GM23248 (cell line): ENCODE data around the gene RABGAP1L. TPM values are rescaled to one million over a fixed set of nuclear protein-coding genes. Genes with fewer than 3 reads are reported as not detected.

ENCODE experiments used
- DNase-seq: peaks from one replicate; pipeline ENCODE4 v3.0.0-alpha.2; 2015
- H2AFZ ChIP-seq: fragments of 200-600 bp; sonication (generic); 2 replicates; pipeline ENCODE4 v1.6.1; 2016; ENCODE audit warnings: antibody characterized with exemption
- H3F3A ChIP-seq: fragments of 200-600 bp; sonication (generic); 2 replicates; pipeline ENCODE4 v1.6.1; 2016; ENCODE audit warnings: mild to moderate bottlenecking, antibody characterized with exemption, mixed run types; ENCODE audit not compliant: insufficient read depth
- H3K27ac ChIP-seq: fragments of 200-600 bp; sonication (generic); 2 replicates; pipeline ENCODE4 v1.5.1; 2016; ENCODE audit warnings: mild to moderate bottlenecking
- H3K27me3 ChIP-seq: fragments of 200-600 bp; sonication (generic); replicated peaks from 2 replicates; pipeline ENCODE4 v1.6.1; 2016; ENCODE audit warnings: mild to moderate bottlenecking; ENCODE audit not compliant: insufficient read depth
- H3K36me3 ChIP-seq: fragments of 200-600 bp; sonication (generic); 2 replicates; pipeline ENCODE4 v1.6.1; 2016; ENCODE audit warnings: low read depth, mild to moderate bottlenecking
- H3K4me1 ChIP-seq: fragments of 200-600 bp; sonication (generic); 2 replicates; pipeline ENCODE4 v1.6.1; 2016; ENCODE audit warnings: mild to moderate bottlenecking; ENCODE audit not compliant: insufficient read depth
- H3K4me2 ChIP-seq: fragments of 200-600 bp; sonication (generic); one replicate; pipeline ENCODE4 v1.6.1; 2016; ENCODE audit warnings: mild to moderate bottlenecking; ENCODE audit not compliant: unreplicated experiment
- H3K4me3 ChIP-seq: fragments of 200-600 bp; sonication (generic); 2 replicates; pipeline ENCODE4 v1.5.1; 2016; ENCODE audit warnings: mild to moderate bottlenecking
- H3K79me2 ChIP-seq: fragments of 200-600 bp; sonication (generic); 2 replicates; pipeline ENCODE4 v1.6.1; 2016; ENCODE audit warnings: mild to moderate bottlenecking; ENCODE audit not compliant: insufficient read depth
- H3K9ac ChIP-seq: fragments of 200-600 bp; sonication (generic); 2 replicates; pipeline ENCODE4 v1.6.1; 2016; ENCODE audit warnings: mild to moderate bottlenecking
- H3K9me2 ChIP-seq: fragments of 200-600 bp; sonication (generic); 2 replicates; pipeline ENCODE4 v1.6.1; 2016; ENCODE audit warnings: mixed run types, mild to moderate bottlenecking, moderate library complexity; ENCODE audit not compliant: insufficient read depth
- H3K9me3 ChIP-seq: fragments of 200-600 bp; sonication (generic); one replicate; pipeline ENCODE4 v1.6.1; 2017; ENCODE audit warnings: low read depth
- H4K20me1 ChIP-seq: fragments of 200-600 bp; sonication (generic); 2 replicates; pipeline ENCODE4 v1.6.0; 2016; ENCODE audit not compliant: insufficient read depth
- EZH2 ChIP-seq: fragments of 200-600 bp; sonication (generic); IDR thresholded peaks from 2 replicates; pipeline ENCODE4 v1.6.1; 2018; ENCODE audit warnings: antibody characterized with exemption, mild to moderate bottlenecking; ENCODE audit not compliant: insufficient read depth, poor library complexity, severe bottlenecking
- EZH2phosphoT487 ChIP-seq: fragments of 200-600 bp; sonication (generic); IDR thresholded peaks from 2 replicates; pipeline ENCODE4 v1.6.1; 2018; ENCODE audit warnings: antibody characterized with exemption, moderate library complexity, mild to moderate bottlenecking, low read depth; ENCODE audit not compliant: insufficient read depth
- WGBS, 2 experiments: methylation state at CpG; one replicate each; pipeline ENCODE4 v1.1.6; 2015 to 2017; ENCODE audit warnings: low lambda C conversion rate in 2 of 2, low coverage in 1 of 2; ENCODE audit errors: missing lambda C conversion rate in 2 of 2; 5-methylcytosine and 5-hydroxymethylcytosine counted together
- in situ Hi-C: fragments of 300-500 bp; cut with MboI; formaldehyde crosslinking; loops from 2 replicates; pipeline ENCODE4 v1.15.0; 2020
- polyA plus RNA-seq: library from polyadenylated mRNA; unstranded; fragments of >200 nt; fragmentation: Nextera tagmentation; extraction: Ambion mirVana; gene quantifications from 2 replicates; pipeline ENCODE4 v1.2.1, GENCODE V29; 2016
- total RNA-seq: library from RNA; depleted of rRNA; stranded (reverse); fragments of >200 nt; shearing (Covaris generic); gene quantifications from 2 replicates; pipeline ENCODE4 v1.2.3, GENCODE V29; 2014

Gene RABGAP1L
- total and polyA plus RNA-seq, 2 experiments from 2014 or later = 13.7 to 21.6 TPM

DNA sequence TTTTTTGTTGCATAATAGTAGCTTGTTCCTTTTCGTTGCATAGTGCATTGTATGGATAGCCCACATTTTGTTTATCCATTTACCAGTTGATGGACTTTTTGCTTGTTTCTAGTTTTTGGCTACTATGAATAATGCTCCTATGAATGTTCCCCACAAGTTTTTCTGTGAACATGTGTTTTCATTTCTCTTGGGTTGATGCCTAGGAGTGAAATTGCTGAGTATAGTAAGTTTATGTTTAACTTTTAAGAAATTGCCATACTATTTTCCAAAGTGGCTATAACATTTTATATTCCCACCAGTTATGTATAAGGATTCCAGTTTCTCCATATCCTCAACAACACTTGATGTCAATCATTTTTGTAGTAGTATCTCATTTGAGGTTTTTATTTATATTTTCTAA, 755.7 kb downstream of the RABGAP1L start:
- Histone ChIP-seq H3K4me1 (no peaks in the 10 kb centered on the region), H3K36me3 (no peaks in the 10 kb centered on the region), H3K4me2 (no peak overlapping the region), H3K79me2 (no peaks in the 10 kb centered on the region), H2AFZ (no peak overlapping the region), H3F3A (no peaks in the 10 kb centered on the region), H3K27ac (no peak overlapping the region), H3K9ac (no peak overlapping the region), H4K20me1 (no peaks in the 10 kb centered on the region), H3K9me2 (no peaks in the 10 kb centered on the region), H3K4me3 (no peak overlapping the region), H3K27me3 (no peaks in the 10 kb centered on the region), H3K9me3 (no peaks in the 10 kb centered on the region)
- DNase-seq = no peak
- TF ChIP-seq EZH2phosphoT487 = no peak
- TF ChIP-seq EZH2 = no peak
- in situ Hi-C loops = no loop called here
- 45 to 54% methylated on average over 1 of the region's 1 CpG for WGBS, 2 experiments

GRCh38 chr1:174916846-174917245, 757.5 kb downstream of the RABGAP1L start:
- H3F3A ChIP-seq = no peaks in the 10 kb centered on the region
- WGBS, 2 experiments = 84 to 90% methylated on average over 3 of the region's 3 CpGs
- no peaks in the 10 kb centered on the region for H4K20me1 ChIP-seq
- H3K9me3 ChIP-seq = no peaks in the 10 kb centered on the region
- no peak overlapping the region for H3K9ac ChIP-seq
- H3K9me2 ChIP-seq = no peaks in the 10 kb centered on the region
- H3K4me2 ChIP-seq = no peak overlapping the region
- DNase-seq = no peak
- H3K4me3 ChIP-seq = no peak overlapping the region
- in situ Hi-C loops = no loop called here
- H3K27ac ChIP-seq = no peak overlapping the region
- no peaks in the 10 kb centered on the region for H3K27me3 ChIP-seq
- no peak overlapping the region for H2AFZ ChIP-seq
- no peaks in the 10 kb centered on the region for H3K4me1 ChIP-seq
- H3K79me2 ChIP-seq = no peaks in the 10 kb centered on the region
- H3K36me3 ChIP-seq = no peaks in the 10 kb centered on the region
- TF ChIP-seq EZH2 = no peak
- no peak for TF ChIP-seq EZH2phosphoT487

- Histone ChIP-seq H3K27me3 (no peaks in the 10 kb centered on the region), H3K36me3 (no peaks in the 10 kb centered on the region), H3K27ac (no peak overlapping the region), H2AFZ (no peak overlapping the region), H3K9ac (no peak overlapping the region), H4K20me1 (no peaks in the 10 kb centered on the region), H3K4me1 (no peaks in the 10 kb centered on the region), H3K9me3 (no peaks in the 10 kb centered on the region), H3K4me2 (no peak overlapping the region), H3K79me2 (no peaks in the 10 kb centered on the region), H3K4me3 (no peak overlapping the region), H3K9me2 (no peaks in the 10 kb centered on the region), H3F3A (no peaks in the 10 kb centered on the region)
- in situ Hi-C loops = no loop called here
- no peak for DNase-seq
- WGBS, 2 experiments = 67 to 73% methylated on average over 1 of the region's 1 CpG
- TF ChIP-seq EZH2 (no peak), EZH2phosphoT487 (no peak)
Measured at GRCh38 chr1:174920093-174920492, 760.8 kb downstream of the RABGAP1L start.

DNA sequence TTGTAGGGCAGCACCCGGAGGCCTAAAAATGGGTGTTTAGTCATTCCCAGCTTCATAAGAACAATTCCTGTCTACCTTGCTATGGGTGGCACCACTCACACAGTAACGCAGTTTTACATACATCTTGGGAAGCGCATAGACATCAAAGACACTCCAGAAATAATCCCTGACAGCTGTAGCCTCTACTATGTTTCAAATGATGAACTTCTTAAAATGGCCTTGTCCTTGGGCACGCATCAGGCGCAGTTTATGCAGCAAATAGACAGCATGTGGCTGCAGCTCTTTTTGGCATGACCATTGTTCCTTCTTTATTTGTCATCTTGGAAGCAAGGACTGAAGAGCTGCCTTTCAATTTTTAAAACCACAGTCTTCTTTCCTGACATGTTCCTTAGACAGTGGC, 762.8 kb downstream of the RABGAP1L start:
- 90 to 93% methylated on average over 5 of the region's 5 CpGs for WGBS, 2 experiments
- Histone ChIP-seq H3F3A (no peaks in the 10 kb centered on the region), H3K9me3 (no peaks in the 10 kb centered on the region), H4K20me1 (no peaks in the 10 kb centered on the region), H3K4me1 (no peaks in the 10 kb centered on the region), H3K9me2 (no peaks in the 10 kb centered on the region), H3K27me3 (no peaks in the 10 kb centered on the region), H3K36me3 (no peaks in the 10 kb centered on the region), H3K27ac (no peak overlapping the region), H3K9ac (no peak overlapping the region), H3K4me3 (no peak overlapping the region), H3K4me2 (no peak overlapping the region), H3K79me2 (no peaks in the 10 kb centered on the region), H2AFZ (no peak overlapping the region)
- TF ChIP-seq EZH2phosphoT487 (no peak), EZH2 (no peak)
- no peak for DNase-seq
- in situ Hi-C loops = no loop called here

DNA sequence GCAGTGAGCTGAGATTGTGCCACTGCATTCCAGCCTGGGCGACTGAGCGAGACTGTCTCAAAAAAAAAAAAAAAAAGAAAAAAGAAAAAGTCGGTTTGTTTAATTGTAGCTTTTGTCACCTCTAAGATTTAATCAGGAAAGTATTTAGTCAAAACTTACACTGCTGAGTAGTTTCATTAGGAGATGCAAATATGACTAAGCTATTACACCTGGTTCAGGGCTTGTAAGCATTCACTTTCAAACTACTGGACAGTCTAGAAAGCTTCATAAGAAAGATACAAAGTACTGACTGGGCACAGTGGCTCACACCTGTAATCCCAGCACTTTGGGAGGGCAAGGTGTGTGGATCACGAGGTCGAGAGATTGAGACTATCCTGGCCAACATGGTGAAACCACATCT, 764.5 kb downstream of the RABGAP1L start:
- Histone ChIP-seq H3K79me2 (no peaks in the 10 kb centered on the region), H3F3A (no peaks in the 10 kb centered on the region), H4K20me1 (no peaks in the 10 kb centered on the region), H3K27ac (no peak overlapping the region), H3K9me2 (no peaks in the 10 kb centered on the region), H3K4me1 (no peaks in the 10 kb centered on the region), H3K9ac (no peak overlapping the region), H2AFZ (no peak overlapping the region), H3K36me3 (no peaks in the 10 kb centered on the region), H3K9me3 (no peaks in the 10 kb centered on the region), H3K27me3 (no peaks in the 10 kb centered on the region), H3K4me3 (no peak overlapping the region), H3K4me2 (no peak overlapping the region)
- no peak for TF ChIP-seq EZH2
- no peak for TF ChIP-seq EZH2phosphoT487
- WGBS, 2 experiments = 76 to 83% methylated on average over 3 to 5 of the region's 5 CpGs
- no peak for DNase-seq
- in situ Hi-C loops = no loop called here
